Astrocyte of the spinal cord (primary cell): ENCODE results near the gene FLVCR2.
A peak's percentile ranks its signal among the peaks of the same experiment; 100 is the strongest.

Source experiments
- DNase-seq: peaks from one replicate; pipeline ENCODE4 v3.0.0; 2011; ENCODE audit warnings: low read depth, low spot score
- H3K4me3 ChIP-seq: 2 replicates; pipeline ENCODE4 v1.5.1; 2011; ENCODE audit warnings: low read depth, mild to moderate bottlenecking, low read length, moderate library complexity
- in situ Hi-C: cut with HindIII; loops from 2 replicates; pipeline ENCODE4 v1.10.0; 2017; ENCODE audit warnings: low sequenced_read_pairs
- TF ChIP-seq, protein P1 (sequence below): IDR thresholded peaks from 2 replicates; pipeline ENCODE4 v1.5.1; 2012; ENCODE audit warnings: low read depth, mild to moderate bottlenecking, low read length, inconsistent platforms

Gene FLVCR2

DNA sequence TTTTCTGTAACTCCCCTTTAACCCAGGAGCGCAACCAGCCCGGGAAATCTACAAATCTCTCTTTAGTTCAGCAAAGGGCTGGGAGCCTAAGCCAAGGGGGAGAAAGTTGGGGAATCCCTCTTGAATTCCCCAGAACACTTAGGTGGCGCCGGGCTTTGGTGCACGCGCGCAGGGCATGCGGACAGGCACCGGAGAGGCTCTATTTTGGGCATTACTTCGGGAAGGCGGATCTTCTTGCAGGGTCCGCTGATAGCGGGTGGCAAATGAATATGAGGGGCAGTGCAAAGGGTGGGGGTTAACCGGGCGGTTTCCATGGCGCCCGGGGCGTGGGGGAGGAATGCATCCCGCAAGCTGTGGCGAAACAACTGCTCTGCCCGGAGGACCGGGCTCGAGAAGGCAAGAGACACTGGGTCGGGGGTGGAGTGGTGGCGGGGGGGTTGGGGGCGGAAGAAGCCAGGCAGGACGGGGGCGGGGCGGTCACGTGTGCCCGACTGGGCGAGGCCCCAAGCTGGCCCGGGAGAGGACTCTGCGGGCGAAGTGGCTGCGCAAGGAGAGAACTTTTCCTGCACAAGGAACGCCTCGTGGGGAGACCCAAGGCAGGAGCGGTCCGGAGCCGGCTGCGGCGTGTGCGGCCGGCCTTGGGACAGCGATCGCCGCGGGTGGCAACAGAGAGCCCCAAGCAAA, at the start of gene FLVCR2:
Gene FLVCR2, plus strand, starts transcription at position 519 of the 684 bp plus-strand sequence. CDS start 353 bp downstream, outside the sequence.
- H3K4me3 ChIP-seq: peak within 1 kb of the TSS; percentile 67
- DNase-seq: peak; percentile 73
- TF ChIP-seq, protein P1, sequence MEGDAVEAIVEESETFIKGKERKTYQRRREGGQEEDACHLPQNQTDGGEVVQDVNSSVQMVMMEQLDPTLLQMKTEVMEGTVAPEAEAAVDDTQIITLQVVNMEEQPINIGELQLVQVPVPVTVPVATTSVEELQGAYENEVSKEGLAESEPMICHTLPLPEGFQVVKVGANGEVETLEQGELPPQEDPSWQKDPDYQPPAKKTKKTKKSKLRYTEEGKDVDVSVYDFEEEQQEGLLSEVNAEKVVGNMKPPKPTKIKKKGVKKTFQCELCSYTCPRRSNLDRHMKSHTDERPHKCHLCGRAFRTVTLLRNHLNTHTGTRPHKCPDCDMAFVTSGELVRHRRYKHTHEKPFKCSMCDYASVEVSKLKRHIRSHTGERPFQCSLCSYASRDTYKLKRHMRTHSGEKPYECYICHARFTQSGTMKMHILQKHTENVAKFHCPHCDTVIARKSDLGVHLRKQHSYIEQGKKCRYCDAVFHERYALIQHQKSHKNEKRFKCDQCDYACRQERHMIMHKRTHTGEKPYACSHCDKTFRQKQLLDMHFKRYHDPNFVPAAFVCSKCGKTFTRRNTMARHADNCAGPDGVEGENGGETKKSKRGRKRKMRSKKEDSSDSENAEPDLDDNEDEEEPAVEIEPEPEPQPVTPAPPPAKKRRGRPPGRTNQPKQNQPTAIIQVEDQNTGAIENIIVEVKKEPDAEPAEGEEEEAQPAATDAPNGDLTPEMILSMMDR: no peak
- in situ Hi-C loops: no loop called here

DNA sequence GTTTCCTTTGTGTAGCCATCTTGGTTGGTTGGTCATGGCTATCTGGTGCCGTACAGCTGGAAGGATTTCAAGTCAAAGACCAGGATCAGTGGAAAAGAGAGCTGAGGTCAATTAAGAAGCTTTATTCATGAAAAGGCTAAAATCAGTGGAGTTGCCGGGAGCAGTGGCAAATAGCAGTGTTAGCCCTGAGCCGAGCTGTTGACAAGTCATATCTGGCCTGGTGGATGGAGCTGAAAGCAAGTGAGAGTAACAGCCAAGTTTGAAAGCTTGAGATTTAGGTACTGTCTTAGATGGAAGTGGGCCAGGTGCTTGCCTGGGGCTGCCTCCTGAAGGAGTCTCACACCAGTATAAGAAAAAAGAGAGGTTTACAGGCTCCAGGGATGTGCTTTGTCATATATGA, 47.2 kb upstream of the FLVCR2 start:
- in situ Hi-C loops: no loop called here
- H3K4me3 ChIP-seq: no peak overlapping the region
- no peak for DNase-seq
- TF ChIP-seq, protein P1: no peak

- DNase-seq: peak; percentile 48
- TF ChIP-seq, protein P1: no peak
- in situ Hi-C loops: no loop called here
- no peak overlapping the region for H3K4me3 ChIP-seq
These were observed 46.6 kb upstream of the FLVCR2 start for GRCh38 chr14:75531660-75532317.

DNA sequence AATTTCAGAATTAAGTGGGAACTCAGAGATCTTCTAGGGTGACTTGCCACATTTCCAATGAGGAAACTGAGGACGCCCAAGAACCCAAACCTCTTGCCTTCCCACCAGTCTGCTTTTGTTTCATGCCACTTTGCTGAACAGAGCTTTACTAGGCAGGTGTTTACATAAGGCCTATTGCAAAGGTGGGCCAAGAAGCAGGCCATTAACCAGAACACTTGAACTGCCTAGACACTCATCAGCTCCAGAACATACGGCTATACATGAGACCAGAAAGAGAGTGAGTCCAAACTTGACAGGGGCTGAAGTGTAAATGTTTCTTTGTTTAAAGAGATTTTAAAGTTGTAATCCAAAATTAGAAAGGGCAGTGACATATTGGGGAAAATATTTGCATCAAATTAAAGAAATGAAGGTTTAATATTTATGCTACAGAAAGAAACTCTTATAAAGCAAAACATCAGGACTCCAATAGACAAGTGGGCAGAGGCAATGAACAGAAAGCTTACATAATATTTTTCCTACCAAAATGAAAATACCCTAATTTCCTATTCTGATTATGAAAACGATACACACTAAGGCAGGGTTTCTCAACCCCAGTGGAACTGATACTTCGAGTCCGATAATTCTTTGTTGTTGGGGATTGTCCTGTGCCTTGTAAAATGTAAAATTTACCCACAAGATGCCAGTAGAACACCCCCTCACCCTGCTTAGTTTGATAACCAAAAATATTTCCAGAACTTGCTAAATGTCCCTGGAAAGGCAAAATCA, 44.4 kb upstream of the FLVCR2 start:
- H3K4me3 ChIP-seq: no peak overlapping the region
- no peak for DNase-seq
- TF ChIP-seq, protein P1: no peak
- in situ Hi-C loops: no loop called here

DNA sequence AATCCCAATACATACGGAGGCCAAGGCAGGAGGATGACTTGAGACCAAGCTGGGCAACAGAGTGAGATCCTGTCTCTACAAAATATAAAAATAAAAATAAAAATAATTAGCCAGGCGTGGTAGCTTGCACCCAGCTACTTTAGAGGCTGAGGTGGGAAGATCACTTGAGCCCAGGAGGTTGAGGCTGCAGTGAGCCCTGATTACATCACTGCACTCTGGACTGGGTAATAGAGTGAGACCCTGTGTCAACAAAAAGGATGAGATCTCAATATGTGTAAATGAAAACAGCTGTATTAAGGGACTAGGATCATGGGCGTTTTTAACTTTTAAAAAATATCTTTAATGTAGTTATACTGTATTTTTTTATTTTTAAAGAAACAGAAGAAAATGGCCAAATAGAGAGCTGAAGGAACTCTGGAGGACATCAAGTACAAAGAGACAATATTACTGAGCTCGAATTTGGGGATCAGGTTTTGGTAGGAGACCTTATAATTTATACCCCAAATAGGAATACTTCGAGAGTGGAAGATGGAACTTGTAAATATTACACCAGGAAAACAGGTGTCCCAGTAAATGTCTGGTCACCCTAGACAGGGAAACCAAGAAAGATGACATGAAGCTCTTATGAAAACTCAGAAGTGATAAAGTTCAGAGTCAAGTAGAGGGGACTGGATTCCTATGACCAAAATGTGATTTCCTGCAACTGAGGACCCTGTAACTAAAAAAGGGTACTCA, 43.1 kb upstream of the FLVCR2 start:
- in situ Hi-C loops: no loop called here
- no peak overlapping the region for H3K4me3 ChIP-seq
- TF ChIP-seq, protein P1: no peak
- DNase-seq: no peak

GRCh38 chr14:75537071-75537470, 41.3 kb upstream of the FLVCR2 start:
- TF ChIP-seq, protein P1: no peak
- in situ Hi-C loops: no loop called here
- no peak overlapping the region for H3K4me3 ChIP-seq
- no peak for DNase-seq
